IMR-90 (cell line): ENCODE measurements around the gene EFS. TPM values are rescaled to one million over a fixed set of nuclear protein-coding genes. Genes with fewer than 3 reads are reported as not detected.

ENCODE experiments used
- MAZ ChIP-seq: IDR thresholded peaks from 2 replicates; pipeline ENCODE4 v1.6.1; 2012; ENCODE audit warnings: low read depth, mild to moderate bottlenecking, low read length, improper control_type of control experiment, moderate library complexity, borderline replicate concordance
- POLR2A ChIP-seq: IDR thresholded peaks from 2 replicates; pipeline ENCODE4 v1.6.1; 2012; ENCODE audit warnings: mild to moderate bottlenecking, low read depth, low read length
- RAD21 ChIP-seq: IDR thresholded peaks from 2 replicates; pipeline ENCODE4 v1.6.1; 2012; ENCODE audit warnings: low read length, improper control_type of control experiment
- RFX5 ChIP-seq: IDR thresholded peaks from 2 replicates; pipeline ENCODE4 v1.8.0; 2012; ENCODE audit warnings: low read depth, mild to moderate bottlenecking, low read length, moderate library complexity
- USF2 ChIP-seq: fragments of 150-350 bp; IDR thresholded peaks from 2 replicates; pipeline ENCODE4 v1.6.1; 2017; ENCODE audit warnings: mild to moderate bottlenecking, antibody characterized with exemption, low read length, low read depth
- polyA plus RNA-seq, 3 experiments: library from polyadenylated mRNA; depleted of rRNA; stranded (reverse); fragments of >200 nt; gene quantifications; 2 replicates each; pipeline ENCODE4 v1.2.3, GENCODE V29; 2012; ENCODE audit warnings: low replicate concordance in 1 of 3
- total RNA-seq: library from RNA; depleted of rRNA; stranded (reverse); fragments of >200 nt; gene quantifications from 2 replicates; pipeline ENCODE4 v1.2.3, GENCODE V29; 2012

The EFS gene
- total and polyA plus RNA-seq, 2 of the 4 experiments (the other 2 are of a cell fraction): 2.2 to 11.6 TPM

DNA sequence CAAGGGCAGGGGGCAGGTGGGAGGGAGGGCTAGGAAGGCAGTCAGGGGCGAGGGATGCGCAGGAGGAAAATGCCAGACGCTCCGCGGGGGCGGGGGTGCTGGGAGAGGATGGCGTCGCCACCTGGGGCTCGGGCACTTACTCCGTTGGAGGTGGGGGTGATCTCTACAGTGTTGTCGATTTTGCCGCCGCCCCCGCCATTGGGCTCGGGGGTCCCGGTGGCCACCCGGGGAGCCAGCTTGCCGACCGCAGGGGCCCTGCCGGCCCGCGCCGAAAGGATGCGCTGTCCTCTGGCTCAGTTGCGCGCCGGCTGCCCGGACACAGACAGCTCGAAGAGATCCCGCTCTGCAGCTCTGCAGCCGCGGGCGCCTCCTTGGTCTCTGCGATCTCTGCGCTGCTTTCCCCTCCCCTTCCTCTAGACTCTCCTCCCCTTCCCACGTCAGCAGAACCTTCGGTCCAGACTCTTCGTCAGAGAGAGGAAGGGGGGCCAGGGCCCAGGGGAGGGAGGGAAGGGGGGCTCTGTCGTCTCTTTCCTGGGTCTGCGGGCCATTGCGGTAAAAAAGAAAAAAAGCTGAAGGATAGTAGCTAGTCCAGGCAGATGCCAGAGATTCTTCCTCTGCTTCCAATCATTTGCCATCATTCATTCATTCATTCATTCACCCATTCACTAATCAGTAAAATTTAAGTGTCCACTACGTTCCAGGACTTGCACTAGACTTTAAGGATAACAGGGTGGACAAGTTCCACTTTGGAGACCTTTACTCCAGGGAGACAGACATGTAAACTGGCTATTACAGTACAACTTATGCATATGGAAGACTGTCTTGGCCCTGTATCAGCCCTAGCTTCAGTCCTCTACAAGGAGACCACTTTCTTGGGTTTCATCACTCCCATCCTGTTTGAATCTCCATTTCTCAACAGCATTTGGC lies 12.2 kb downstream of the EFS start, which contains the start of gene SLC22A17 (continued):
- TF ChIP-seq USF2: no peak
- peak; percentile 23 for TF ChIP-seq RAD21
- peak; percentile 88 for TF ChIP-seq MAZ
- peak; percentile 88 for TF ChIP-seq POLR2A
- no peak for TF ChIP-seq RFX5
